Muscle layer of colon (tissue), 2 donors: ENCODE data around the gene TOM1L1.

Experiments used
- H3K27ac ChIP-seq: one replicate; pipeline ENCODE4 v1.7.0; 2013; ENCODE audit warnings: low read depth, mild to moderate bottlenecking, low read length, moderate library complexity
- H3K27me3 ChIP-seq, 2 donors: one replicate each; pipeline ENCODE4 v1.7.0; 2013; ENCODE audit warnings: low read length in 2 of 2, mild to moderate bottlenecking in 2 of 2; ENCODE audit not compliant: insufficient read depth in 2 of 2, control insufficient read depth in 1 of 2
- H3K36me3 ChIP-seq: one replicate; pipeline ENCODE4 v1.7.0; 2013; ENCODE audit warnings: mild to moderate bottlenecking, low read length; ENCODE audit not compliant: insufficient read depth
- H3K4me1 ChIP-seq: one replicate; pipeline ENCODE4 v1.7.0; 2013; ENCODE audit warnings: mild to moderate bottlenecking, low read length; ENCODE audit not compliant: insufficient read depth
- H3K4me3 ChIP-seq, 2 donors: one replicate each; pipeline ENCODE4 v1.7.0; 2013; ENCODE audit warnings: low read length in 2 of 2, low read depth in 1 of 2, mild to moderate bottlenecking in 1 of 2, moderate library complexity in 1 of 2
- H3K9ac ChIP-seq: one replicate; pipeline ENCODE4 v1.7.0; 2013; ENCODE audit warnings: low read length
- H3K9me3 ChIP-seq: one replicate; pipeline ENCODE4 v1.7.0; 2013; ENCODE audit warnings: mild to moderate bottlenecking, low read length
- donor health status: abdominal sarcoma.
- donor health status: Adenocarcinoma of cecum.

TOM1L1 gene

GRCh38 chr17:54899721-54900456 is 763 bp upstream of the TOM1L1 start:
- no peak overlapping the region for H3K9ac ChIP-seq
- H3K27ac ChIP-seq, result no peak overlapping the region
- H3K27me3 ChIP-seq, result no peaks in the 10 kb centered on the region
- H3K4me1 ChIP-seq, result peaks cover 13% of the 10 kb centered on the region
- H3K9me3 ChIP-seq, result no peaks in the 10 kb centered on the region
- no peaks in the 10 kb centered on the region for H3K36me3 ChIP-seq
- peak overlapping the region; percentile 73 to 83 for H3K4me3 ChIP-seq

- H3K36me3 ChIP-seq, result no peaks in the 10 kb centered on the region
- peak overlapping the region; percentile 25 for H3K9ac ChIP-seq
- H3K27ac ChIP-seq, result no peak overlapping the region
- H3K4me3 ChIP-seq, result peak overlapping the region; percentile 73 to 83
- H3K9me3 ChIP-seq, result no peaks in the 10 kb centered on the region
- peaks cover 13% of the 10 kb centered on the region for H3K4me1 ChIP-seq
- no peaks in the 10 kb centered on the region for H3K27me3 ChIP-seq
Measured at GRCh38 chr17:54901230-54901822, 674 bp downstream of the TOM1L1 start.

- H3K4me3 ChIP-seq, result no peak overlapping the region
- no peaks in the 10 kb centered on the region for H3K9me3 ChIP-seq
- H3K36me3 ChIP-seq, result peaks cover 2% of the 10 kb centered on the region
- H3K4me1 ChIP-seq, result peaks cover 13% of the 10 kb centered on the region
- H3K27ac ChIP-seq, result no peak overlapping the region
- H3K27me3 ChIP-seq, result no peaks in the 10 kb centered on the region
- H3K9ac ChIP-seq, result no peak overlapping the region
Measured at GRCh38 chr17:54902017-54902416, 1.4 kb downstream of the TOM1L1 start.

- Histone ChIP-seq H3K9me3 (no peaks in the 10 kb centered on the region), H3K9ac (no peak overlapping the region), H3K4me3 (no peak overlapping the region), H3K27ac (no peak overlapping the region), H3K4me1 (peaks cover 13% of the 10 kb centered on the region), H3K27me3 (no peaks in the 10 kb centered on the region), H3K36me3 (peaks cover 8% of the 10 kb centered on the region)
Measured at GRCh38 chr17:54902611-54903010, 2.0 kb downstream of the TOM1L1 start.

GRCh38 chr17:54903375-54903774 is 2.7 kb downstream of the TOM1L1 start:
- no peak overlapping the region for H3K4me3 ChIP-seq

GRCh38 chr17:54906683-54907082 is 6.0 kb downstream of the TOM1L1 start:
- Histone ChIP-seq H3K27ac (no peak overlapping the region), H3K27me3 (no peaks in the 10 kb centered on the region), H3K36me3 (peaks cover 13% of the 10 kb centered on the region), H3K4me3 (no peak overlapping the region), H3K9me3 (no peaks in the 10 kb centered on the region), H3K9ac (no peak overlapping the region), H3K4me1 (no peaks in the 10 kb centered on the region)

More at GRCh38 chr17:54903375-54903774, 2.7 kb downstream of the TOM1L1 start:
- Histone ChIP-seq H3K9me3 (no peaks in the 10 kb centered on the region), H3K36me3 (peaks cover 13% of the 10 kb centered on the region), H3K27ac (no peak overlapping the region), H3K4me1 (peaks cover 13% of the 10 kb centered on the region), H3K9ac (no peak overlapping the region), H3K27me3 (no peaks in the 10 kb centered on the region)

GRCh38 chr17:54907376-54907775 is 6.7 kb downstream of the TOM1L1 start:
- peaks cover 13% of the 10 kb centered on the region for H3K36me3 ChIP-seq
- no peak overlapping the region for H3K9ac ChIP-seq
- H3K9me3 ChIP-seq, result no peaks in the 10 kb centered on the region
- no peak overlapping the region for H3K4me3 ChIP-seq
- H3K27ac ChIP-seq, result no peak overlapping the region
- no peaks in the 10 kb centered on the region for H3K27me3 ChIP-seq
- no peaks in the 10 kb centered on the region for H3K4me1 ChIP-seq

GRCh38 chr17:54909766-54910165 is 9.1 kb downstream of the TOM1L1 start:
- no peaks in the 10 kb centered on the region for H3K9me3 ChIP-seq
- no peaks in the 10 kb centered on the region for H3K27me3 ChIP-seq
- H3K36me3 ChIP-seq, result peaks cover 21% of the 10 kb centered on the region
- H3K4me1 ChIP-seq, result no peaks in the 10 kb centered on the region
- no peak overlapping the region for H3K27ac ChIP-seq
- H3K4me3 ChIP-seq, result no peak overlapping the region
- no peak overlapping the region for H3K9ac ChIP-seq

GRCh38 chr17:54916721-54917120 is 16.1 kb downstream of the TOM1L1 start:
- peaks cover 14% of the 10 kb centered on the region for H3K36me3 ChIP-seq
- no peaks in the 10 kb centered on the region for H3K9me3 ChIP-seq
- H3K27me3 ChIP-seq, result no peaks in the 10 kb centered on the region
- no peak overlapping the region for H3K27ac ChIP-seq
- H3K4me3 ChIP-seq, result no peak overlapping the region
- H3K9ac ChIP-seq, result no peak overlapping the region
- H3K4me1 ChIP-seq, result no peaks in the 10 kb centered on the region

GRCh38 chr17:54919425-54919824 is 18.8 kb downstream of the TOM1L1 start:
- H3K4me1 ChIP-seq, result no peaks in the 10 kb centered on the region
- H3K9ac ChIP-seq, result no peak overlapping the region
- H3K4me3 ChIP-seq, result no peak overlapping the region
- no peaks in the 10 kb centered on the region for H3K9me3 ChIP-seq
- peaks cover 7% of the 10 kb centered on the region for H3K36me3 ChIP-seq
- no peaks in the 10 kb centered on the region for H3K27me3 ChIP-seq
- no peak overlapping the region for H3K27ac ChIP-seq

GRCh38 chr17:54920819-54921218 is 20.2 kb downstream of the TOM1L1 start:
- Histone ChIP-seq H3K9ac (no peak overlapping the region), H3K4me1 (no peaks in the 10 kb centered on the region), H3K4me3 (no peak overlapping the region), H3K27ac (no peak overlapping the region), H3K36me3 (peaks cover 4% of the 10 kb centered on the region), H3K9me3 (no peaks in the 10 kb centered on the region), H3K27me3 (no peaks in the 10 kb centered on the region)

- no peak overlapping the region for H3K27ac ChIP-seq
- no peak overlapping the region for H3K9ac ChIP-seq
- no peaks in the 10 kb centered on the region for H3K27me3 ChIP-seq
- H3K9me3 ChIP-seq, result no peaks in the 10 kb centered on the region
- H3K4me3 ChIP-seq, result no peak overlapping the region
- H3K36me3 ChIP-seq, result no peaks in the 10 kb centered on the region
- H3K4me1 ChIP-seq, result no peaks in the 10 kb centered on the region
Measured at GRCh38 chr17:54924405-54924804, 23.8 kb downstream of the TOM1L1 start.
